PFSK-1 (cell line): ENCODE measurements around the gene NAALADL2.

ENCODE experiments used
- FOXP2 ChIP-seq: optimal IDR thresholded peaks from 2 replicates; pipeline ENCODE3; 2011; ENCODE audit warnings: borderline replicate concordance, control low read depth, inconsistent platforms; ENCODE audit not compliant: insufficient read depth; ENCODE audit errors: extremely low read length, extremely low read depth
- POLR2AphosphoS5 ChIP-seq: IDR thresholded peaks from 2 replicates; pipeline ENCODE4 v1.6.1; 2012; ENCODE audit warnings: low read depth, mild to moderate bottlenecking, control low read depth, low read length, moderate library complexity
- REST ChIP-seq, 2 experiments: IDR thresholded peaks; 2 replicates each; pipeline versions ENCODE4 v1.6.1 to v1.8.0; 2011 to 2012; ENCODE audit warnings: low read depth in 2 of 2, low read length in 2 of 2, control low read depth in 1 of 2, inconsistent platforms in 1 of 2, mild to moderate bottlenecking in 1 of 2, moderate library complexity in 1 of 2; ENCODE audit not compliant: insufficient read depth in 1 of 2
- SIN3A ChIP-seq: IDR thresholded peaks from 2 replicates; pipeline ENCODE4 v1.6.1; 2012; ENCODE audit warnings: mild to moderate bottlenecking, low read length, moderate library complexity, borderline replicate concordance; ENCODE audit not compliant: insufficient read depth
- TAF1 ChIP-seq: IDR thresholded peaks from 2 replicates; pipeline ENCODE4 v1.6.1; 2012; ENCODE audit warnings: low read length, control low read depth, borderline replicate concordance; ENCODE audit not compliant: insufficient read depth

Gene NAALADL2

GRCh38 chr3:175005193-175005592 lies 146.1 kb downstream of the NAALADL2 start:
- TF ChIP-seq TAF1 (no peak), SIN3A (no peak), FOXP2 (no peak), REST (IDR thresholded peaks at IDR 0.05; ENCODE audit: insufficient read depth in 1 of 2, low read depth in 2 of 2, low read length in 2 of 2) (no peak), POLR2AphosphoS5 (no peak)

GRCh38 chr3:175005881-175006280 lies 146.7 kb downstream of the NAALADL2 start:
- TF ChIP-seq TAF1 (no peak), FOXP2 (no peak), POLR2AphosphoS5 (no peak), REST (IDR thresholded peaks at IDR 0.05; ENCODE audit: insufficient read depth in 1 of 2, low read depth in 2 of 2, low read length in 2 of 2) (no peak), SIN3A (no peak)

- TF ChIP-seq TAF1: no peak
- no peak for TF ChIP-seq REST (IDR thresholded peaks at IDR 0.05; ENCODE audit: insufficient read depth in 1 of 2, low read depth in 2 of 2, low read length in 2 of 2)
- TF ChIP-seq FOXP2: no peak
- no peak for TF ChIP-seq POLR2AphosphoS5
- TF ChIP-seq SIN3A: no peak
Measured at GRCh38 chr3:175007306-175007705, 148.2 kb downstream of the NAALADL2 start.

- TF ChIP-seq SIN3A (no peak), POLR2AphosphoS5 (no peak), REST (IDR thresholded peaks at IDR 0.05; ENCODE audit: insufficient read depth in 1 of 2, low read depth in 2 of 2, low read length in 2 of 2) (no peak), TAF1 (no peak), FOXP2 (no peak)
Measured at GRCh38 chr3:175009295-175009694, 150.2 kb downstream of the NAALADL2 start.

GRCh38 chr3:175015056-175015635 lies 156.0 kb downstream of the NAALADL2 start:
- no peak for TF ChIP-seq SIN3A
- TF ChIP-seq TAF1: no peak
